DND-41 (cell line): ENCODE measurements around the gene DDX47.

Experiments used
- EZH2 ChIP-seq: IDR thresholded peaks from 3 replicates; pipeline ENCODE4 v1.6.1; 2012; ENCODE audit warnings: borderline replicate concordance, low read depth, mild to moderate bottlenecking, moderate library complexity, low read length, inconsistent platforms; ENCODE audit not compliant: severe bottlenecking
- TF ChIP-seq, protein P1 (sequence below): IDR thresholded peaks from 2 replicates; pipeline ENCODE4 v1.5.1; 2012; ENCODE audit warnings: borderline replicate concordance, low read length, moderate library complexity, mild to moderate bottlenecking; ENCODE audit not compliant: poor library complexity, severe bottlenecking; ENCODE audit errors: extremely low read depth

GRCh38 chr12:12804011-12804410, 9.1 kb upstream of the DDX47 start:
- TF ChIP-seq EZH2: no peak
- TF ChIP-seq, protein P1, sequence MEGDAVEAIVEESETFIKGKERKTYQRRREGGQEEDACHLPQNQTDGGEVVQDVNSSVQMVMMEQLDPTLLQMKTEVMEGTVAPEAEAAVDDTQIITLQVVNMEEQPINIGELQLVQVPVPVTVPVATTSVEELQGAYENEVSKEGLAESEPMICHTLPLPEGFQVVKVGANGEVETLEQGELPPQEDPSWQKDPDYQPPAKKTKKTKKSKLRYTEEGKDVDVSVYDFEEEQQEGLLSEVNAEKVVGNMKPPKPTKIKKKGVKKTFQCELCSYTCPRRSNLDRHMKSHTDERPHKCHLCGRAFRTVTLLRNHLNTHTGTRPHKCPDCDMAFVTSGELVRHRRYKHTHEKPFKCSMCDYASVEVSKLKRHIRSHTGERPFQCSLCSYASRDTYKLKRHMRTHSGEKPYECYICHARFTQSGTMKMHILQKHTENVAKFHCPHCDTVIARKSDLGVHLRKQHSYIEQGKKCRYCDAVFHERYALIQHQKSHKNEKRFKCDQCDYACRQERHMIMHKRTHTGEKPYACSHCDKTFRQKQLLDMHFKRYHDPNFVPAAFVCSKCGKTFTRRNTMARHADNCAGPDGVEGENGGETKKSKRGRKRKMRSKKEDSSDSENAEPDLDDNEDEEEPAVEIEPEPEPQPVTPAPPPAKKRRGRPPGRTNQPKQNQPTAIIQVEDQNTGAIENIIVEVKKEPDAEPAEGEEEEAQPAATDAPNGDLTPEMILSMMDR: no peak
